DOHH2 (cell line): Measurements from ENCODE around the gene EFCAB5.
"Not testable (repeated sequence)": the region's sequence is repeated elsewhere in the genome, so short reads cannot be mapped to it uniquely, and the experiment has no call there.

Experiments used
- H3F3A ChIP-seq: fragments of 200-600 bp; sonication (generic), shearing (Covaris generic); 2 replicates; pipeline ENCODE4 v1.6.0; 2016; ENCODE audit warnings: antibody characterized with exemption, mild to moderate bottlenecking; ENCODE audit not compliant: control insufficient read depth, insufficient read depth
- H3K27ac ChIP-seq: fragments of 200-600 bp; sonication (generic); 2 replicates; pipeline ENCODE4 v1.5.1; 2014; ENCODE audit warnings: low read depth, mild to moderate bottlenecking, low read length, moderate library complexity
- H3K27me3 ChIP-seq: fragments of 200-600 bp; sonication (generic); 2 replicates; pipeline ENCODE4 v1.6.1; 2014; ENCODE audit warnings: mild to moderate bottlenecking, low read length, mixed read lengths; ENCODE audit not compliant: control insufficient read depth
- H3K36me3 ChIP-seq: fragments of 200-600 bp; sonication (generic); 2 replicates; pipeline ENCODE4 v1.6.1; 2014; ENCODE audit warnings: mild to moderate bottlenecking, low read length, moderate library complexity, mixed read lengths; ENCODE audit not compliant: control insufficient read depth
- H3K4me1 ChIP-seq: fragments of 200-600 bp; sonication (generic); 2 replicates; pipeline ENCODE4 v1.6.1; 2014; ENCODE audit warnings: mild to moderate bottlenecking, low read length, mixed read lengths; ENCODE audit not compliant: control insufficient read depth
- H3K4me2 ChIP-seq: fragments of 200-600 bp; sonication (generic); 2 replicates; pipeline ENCODE4 v1.6.0; 2014; ENCODE audit warnings: mild to moderate bottlenecking, low read length, moderate library complexity
- H3K4me3 ChIP-seq: fragments of 200-600 bp; sonication (generic); 2 replicates; pipeline ENCODE4 v1.5.1; 2014; ENCODE audit warnings: mild to moderate bottlenecking, low read length, mixed read lengths
- H3K79me2 ChIP-seq: fragments of 200-600 bp; sonication (generic); 2 replicates; pipeline ENCODE4 v1.6.1; 2014; ENCODE audit warnings: mild to moderate bottlenecking, low read length, mixed read lengths; ENCODE audit not compliant: control insufficient read depth
- H3K9me2 ChIP-seq: fragments of 200-600 bp; sonication (generic); replicated peaks from 2 replicates; pipeline ENCODE4 v1.6.1; 2014; ENCODE audit warnings: mild to moderate bottlenecking, low read length, mixed read lengths; ENCODE audit not compliant: control insufficient read depth
- H3K9me3 ChIP-seq: fragments of 200-600 bp; sonication (generic); 2 replicates; pipeline ENCODE4 v1.6.1; 2014; ENCODE audit warnings: antibody characterized with exemption, low read length, mixed read lengths; ENCODE audit not compliant: control insufficient read depth, insufficient read depth
- H4K20me1 ChIP-seq: fragments of 200-600 bp; sonication (generic); 2 replicates; pipeline ENCODE4 v1.6.0; 2014; ENCODE audit warnings: low read depth, mild to moderate bottlenecking, antibody characterized with exemption, low read length, moderate library complexity; ENCODE audit not compliant: control insufficient read depth, insufficient read depth
- EZH2phosphoT487 ChIP-seq: fragments of 200-600 bp; sonication (generic); IDR thresholded peaks from 2 replicates; pipeline ENCODE4 v1.6.1; 2017; ENCODE audit warnings: borderline replicate concordance, mild to moderate bottlenecking, antibody characterized with exemption, low read length, moderate library complexity, mixed read lengths
- TF ChIP-seq, protein P1 (sequence below): fragments of 200-600 bp; sonication (generic); IDR thresholded peaks from one replicate; pipeline ENCODE4 v1.5.1; 2014; ENCODE audit warnings: antibody characterized with exemption, mild to moderate bottlenecking, low read depth, low read length; ENCODE audit not compliant: poor library complexity, severe bottlenecking

Gene EFCAB5

DNA sequence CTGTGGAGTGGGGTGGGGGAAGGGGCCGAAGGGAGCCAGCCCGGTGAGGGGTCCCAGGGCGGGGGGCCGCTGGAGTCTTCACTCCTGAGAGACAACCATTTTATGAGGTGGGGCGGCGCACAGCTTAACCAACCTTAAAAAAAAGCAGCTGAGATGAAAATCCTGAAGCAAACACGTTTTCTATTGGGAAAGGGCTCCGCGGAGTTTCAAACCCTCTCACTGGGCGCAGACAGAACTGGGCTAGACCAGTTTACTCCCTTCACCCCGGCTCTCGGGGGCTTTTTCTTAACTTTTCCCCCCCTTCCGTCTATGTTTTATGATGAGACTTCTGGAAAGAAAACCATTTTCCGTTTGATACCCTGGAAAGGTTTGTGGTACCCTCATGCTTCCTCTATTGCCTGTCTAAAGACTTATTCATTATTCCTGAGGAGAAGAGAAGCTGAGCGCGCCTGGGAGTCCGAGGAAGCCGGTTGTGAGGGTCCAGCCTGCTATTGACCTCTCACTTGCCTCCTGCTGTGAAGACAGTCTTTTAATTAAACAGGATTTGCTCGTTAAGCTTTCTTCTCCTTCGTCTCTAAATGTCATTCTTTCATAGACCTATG, 10.9 kb upstream of the EFCAB5 start:
- Histone ChIP-seq H3K9me2 (no peaks in the 10 kb centered on the region), H3K79me2 (peaks cover 48% of the 10 kb centered on the region), H4K20me1 (0 out of 2 replicates have a peak, but pooled peaks cover 6% of the 10 kb centered on the region), H3F3A (peaks cover 5% of the 10 kb centered on the region), H3K27me3 (no peaks in the 10 kb centered on the region), H3K4me3 (peak overlapping the region; percentile 87), H3K9me3 (no peaks in the 10 kb centered on the region), H3K36me3 (peaks cover 21% of the 10 kb centered on the region), H3K4me1 (peaks cover 34% of the 10 kb centered on the region), H3K4me2 (peak overlapping the region; percentile 85), H3K27ac (peak overlapping the region; percentile 90)
- no peak for TF ChIP-seq EZH2phosphoT487
- TF ChIP-seq, protein P1, sequence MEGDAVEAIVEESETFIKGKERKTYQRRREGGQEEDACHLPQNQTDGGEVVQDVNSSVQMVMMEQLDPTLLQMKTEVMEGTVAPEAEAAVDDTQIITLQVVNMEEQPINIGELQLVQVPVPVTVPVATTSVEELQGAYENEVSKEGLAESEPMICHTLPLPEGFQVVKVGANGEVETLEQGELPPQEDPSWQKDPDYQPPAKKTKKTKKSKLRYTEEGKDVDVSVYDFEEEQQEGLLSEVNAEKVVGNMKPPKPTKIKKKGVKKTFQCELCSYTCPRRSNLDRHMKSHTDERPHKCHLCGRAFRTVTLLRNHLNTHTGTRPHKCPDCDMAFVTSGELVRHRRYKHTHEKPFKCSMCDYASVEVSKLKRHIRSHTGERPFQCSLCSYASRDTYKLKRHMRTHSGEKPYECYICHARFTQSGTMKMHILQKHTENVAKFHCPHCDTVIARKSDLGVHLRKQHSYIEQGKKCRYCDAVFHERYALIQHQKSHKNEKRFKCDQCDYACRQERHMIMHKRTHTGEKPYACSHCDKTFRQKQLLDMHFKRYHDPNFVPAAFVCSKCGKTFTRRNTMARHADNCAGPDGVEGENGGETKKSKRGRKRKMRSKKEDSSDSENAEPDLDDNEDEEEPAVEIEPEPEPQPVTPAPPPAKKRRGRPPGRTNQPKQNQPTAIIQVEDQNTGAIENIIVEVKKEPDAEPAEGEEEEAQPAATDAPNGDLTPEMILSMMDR, result no peak

DNA sequence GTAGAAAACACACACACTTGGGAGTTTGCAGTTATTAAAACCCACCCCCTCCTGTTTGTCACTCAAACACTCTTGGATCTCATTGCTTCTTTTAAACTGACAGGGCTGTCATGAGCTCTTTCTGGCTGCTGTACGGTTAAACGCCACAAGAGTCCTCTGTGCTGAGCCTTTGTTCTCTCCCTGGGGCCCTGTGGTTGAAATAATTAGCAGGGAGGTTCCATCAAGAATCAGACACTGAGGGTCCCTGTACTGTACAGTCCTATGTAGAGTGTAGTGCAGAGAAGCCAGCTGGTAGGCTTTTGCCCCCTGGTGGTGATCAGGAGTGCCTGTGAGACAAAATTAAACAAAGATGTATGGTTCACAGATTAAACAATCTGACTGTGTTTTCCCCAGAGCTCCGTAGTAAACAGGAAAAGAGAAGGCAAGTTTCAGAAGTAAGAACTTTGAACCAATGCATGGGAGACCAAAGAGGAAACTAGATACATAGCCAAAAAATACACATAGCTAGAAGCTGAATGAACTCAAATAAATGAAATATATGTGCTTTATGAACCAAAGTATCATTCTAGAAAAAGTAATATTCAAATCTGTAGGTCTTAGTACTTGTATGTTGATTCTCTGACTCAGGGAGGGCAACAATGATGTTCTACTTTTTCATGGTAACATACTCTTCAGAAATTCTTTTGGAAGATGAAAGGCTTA, 10.1 kb upstream of the EFCAB5 start:
- H3F3A ChIP-seq, result peaks cover 5% of the 10 kb centered on the region
- peaks cover 34% of the 10 kb centered on the region for H3K4me1 ChIP-seq
- no peaks in the 10 kb centered on the region for H3K9me3 ChIP-seq
- TF ChIP-seq, protein P1, result peak; percentile 96
- TF ChIP-seq EZH2phosphoT487, result no peak
- peak overlapping the region; percentile 87 for H3K4me3 ChIP-seq
- peak overlapping the region; percentile 90 for H3K27ac ChIP-seq
- peaks cover 21% of the 10 kb centered on the region for H3K36me3 ChIP-seq
- H3K27me3 ChIP-seq, result no peaks in the 10 kb centered on the region
- H3K79me2 ChIP-seq, result peaks cover 40% of the 10 kb centered on the region
- 0 out of 2 replicates have a peak, but pooled peaks cover 6% of the 10 kb centered on the region for H4K20me1 ChIP-seq
- H3K4me2 ChIP-seq, result peak overlapping the region; percentile 85
- H3K9me2 ChIP-seq, result no peaks in the 10 kb centered on the region

DNA sequence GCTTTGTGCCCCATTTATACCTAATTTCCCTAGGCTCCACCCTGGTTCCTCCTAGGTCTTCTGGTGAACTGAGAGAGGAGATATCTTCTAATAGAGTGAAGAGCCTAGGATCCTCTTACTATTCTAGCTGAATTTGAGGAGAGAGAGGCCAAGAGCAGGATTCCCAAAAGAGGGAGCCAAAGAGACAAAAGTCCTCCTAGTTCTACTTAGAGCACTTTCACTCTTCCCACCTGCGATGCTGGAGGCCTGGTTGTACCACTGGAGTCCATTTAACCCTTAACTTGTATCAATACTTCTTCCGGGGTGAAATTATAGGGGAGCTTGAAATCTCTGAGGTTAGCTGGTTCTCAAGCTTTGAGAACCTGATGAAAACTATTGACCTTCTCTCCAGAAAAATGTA, 8.1 kb upstream of the EFCAB5 start:
- Histone ChIP-seq H3K36me3 (peaks cover 6% of the 10 kb centered on the region), H3K9me2 (no peaks in the 10 kb centered on the region), H4K20me1 (no peaks in the 10 kb centered on the region), H3F3A (peaks cover 5% of the 10 kb centered on the region), H3K4me3 (no peak overlapping the region), H3K79me2 (peaks cover 20% of the 10 kb centered on the region), H3K4me1 (peaks cover 15% of the 10 kb centered on the region), H3K9me3 (no peaks in the 10 kb centered on the region), H3K27me3 (no peaks in the 10 kb centered on the region), H3K27ac (no peak overlapping the region), H3K4me2 (no peak overlapping the region)
- no peak for TF ChIP-seq EZH2phosphoT487
- TF ChIP-seq, protein P1, result no peak

DNA sequence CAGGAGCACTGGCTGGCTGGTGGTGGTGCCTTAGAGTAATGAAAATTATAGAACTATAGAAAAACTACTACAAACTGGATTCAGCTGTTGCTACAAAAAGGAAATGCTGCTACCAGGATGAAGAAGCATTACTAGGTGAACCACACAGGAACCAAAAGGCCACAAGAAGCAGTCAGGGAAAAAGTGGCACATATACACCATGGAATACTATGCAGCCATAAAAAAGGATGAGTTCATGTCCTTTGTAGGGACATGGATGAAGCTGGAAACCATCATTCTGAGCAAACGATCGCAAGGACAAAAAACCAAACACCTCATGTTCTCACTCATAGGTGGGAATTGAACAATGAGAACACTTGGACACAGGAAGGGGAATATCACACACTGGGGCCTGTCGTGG, 5.5 kb upstream of the EFCAB5 start:
- not testable (repeated sequence) for H3K36me3 ChIP-seq, H3K27me3 ChIP-seq, H3K4me2 ChIP-seq, H3K79me2 ChIP-seq, H3K27ac ChIP-seq, H3K9me2 ChIP-seq, H3F3A ChIP-seq, H4K20me1 ChIP-seq, H3K4me3 ChIP-seq, H3K9me3 ChIP-seq
- H3K4me1 ChIP-seq, result peaks cover 12% of the 10 kb centered on the region
